HG03460 (cell line): Measurements from ENCODE around the gene PCDH1.
"Not testable (repeated sequence)": the region's sequence is repeated elsewhere in the genome, so short reads cannot be mapped to it uniquely, and the experiment has no call there.

Source experiments
- ATAC-seq: cut with Tn5 transposase; IDR thresholded peaks from one replicate; pipeline ENCODE4 v1.9.1; 2021; ENCODE audit not compliant: unreplicated experiment

The PCDH1 gene

DNA sequence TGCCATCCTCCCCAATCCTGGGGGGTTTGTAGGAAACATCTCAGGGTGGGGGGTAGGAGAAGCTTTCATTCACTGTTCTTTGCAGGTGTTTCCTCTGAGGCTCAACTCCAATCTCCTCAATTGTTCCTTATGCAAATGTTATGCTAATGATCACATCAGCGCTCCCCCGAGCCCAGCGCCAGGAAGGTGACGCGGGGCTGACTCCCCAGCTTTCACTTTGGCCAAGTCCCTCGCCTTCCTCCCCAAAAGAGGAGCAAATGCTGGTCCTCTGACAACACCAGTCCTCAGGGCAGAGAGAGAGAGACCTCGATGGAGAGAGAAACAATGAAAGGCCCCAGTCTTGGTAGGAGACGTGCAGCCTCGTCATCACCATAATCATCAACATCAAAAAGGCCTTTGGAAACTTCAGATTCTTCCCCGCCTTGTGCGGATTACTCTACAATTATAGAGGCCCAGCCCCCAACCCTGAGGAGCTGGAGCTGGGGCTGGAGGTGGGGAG, 39.1 kb downstream of the PCDH1 start:
- ATAC-seq: no peak

DNA sequence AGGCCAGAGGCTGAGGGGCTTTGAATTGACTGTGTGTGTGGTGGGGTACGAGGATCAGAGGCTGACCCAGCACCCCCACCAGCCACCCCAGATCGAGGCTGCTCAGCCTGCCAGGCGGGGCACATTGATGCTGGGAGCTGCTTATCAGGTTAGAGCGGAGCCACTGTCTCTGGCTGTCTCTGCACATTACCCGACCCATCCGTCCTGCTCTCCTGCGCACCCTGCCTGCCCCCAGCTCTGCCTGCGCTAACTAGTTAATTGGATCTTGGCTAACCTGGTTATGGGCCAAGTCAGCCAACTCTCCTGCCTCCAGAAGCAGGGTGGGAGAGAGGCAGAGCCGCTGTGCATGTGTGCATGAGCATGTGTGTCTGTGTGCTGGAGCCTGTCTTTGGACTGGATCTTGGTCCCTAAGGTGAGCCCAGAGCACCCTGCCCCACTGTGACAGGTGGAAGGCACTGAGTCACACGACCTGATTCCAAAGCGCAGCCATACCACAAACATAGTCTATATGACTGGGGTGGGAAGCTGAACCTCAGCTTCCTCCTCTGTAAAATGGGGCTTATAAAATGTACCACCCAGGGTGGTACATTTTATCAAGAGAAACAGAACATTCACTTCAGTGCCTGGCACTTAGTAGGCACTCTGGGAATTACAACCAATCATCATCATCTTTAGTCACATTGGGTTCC, 39.7 kb downstream of the PCDH1 start:
- ATAC-seq: no peak

DNA sequence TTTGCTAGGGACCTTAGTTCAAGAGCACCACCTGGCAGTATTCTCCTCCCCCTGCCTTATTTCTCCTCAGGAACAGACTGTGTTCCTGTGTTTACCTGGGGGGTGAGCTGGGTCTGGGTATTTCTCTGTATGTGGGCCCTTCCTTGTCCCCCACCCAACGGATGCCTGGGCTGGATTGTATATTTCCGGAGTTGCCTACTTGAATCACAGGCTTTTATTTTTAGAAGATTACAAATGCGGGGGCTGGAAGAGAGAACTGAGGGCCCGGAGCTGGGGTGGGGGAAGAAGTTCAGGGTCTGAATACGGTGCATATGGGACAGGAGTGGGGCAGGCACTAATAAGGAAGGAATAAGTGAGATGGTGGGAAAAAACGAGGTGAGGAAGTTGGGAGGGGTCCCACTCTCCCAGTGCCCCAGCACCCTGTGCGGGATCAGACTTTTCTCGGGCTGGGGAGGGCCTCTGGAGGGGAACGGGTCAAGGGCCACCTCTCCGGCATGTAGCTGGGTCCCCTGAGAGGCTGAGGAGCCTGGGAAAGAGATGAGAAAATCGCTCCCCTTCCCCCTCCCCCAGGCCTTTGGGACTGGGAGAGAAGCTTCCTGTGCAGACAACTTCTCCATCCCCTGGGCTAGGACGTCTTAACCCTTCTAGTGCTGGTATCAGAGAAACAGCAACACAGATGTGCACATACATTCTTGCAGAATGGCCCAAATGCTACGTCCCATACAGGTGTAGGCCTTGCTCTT, 42.1 kb downstream of the PCDH1 start:
- no peak for ATAC-seq

DNA sequence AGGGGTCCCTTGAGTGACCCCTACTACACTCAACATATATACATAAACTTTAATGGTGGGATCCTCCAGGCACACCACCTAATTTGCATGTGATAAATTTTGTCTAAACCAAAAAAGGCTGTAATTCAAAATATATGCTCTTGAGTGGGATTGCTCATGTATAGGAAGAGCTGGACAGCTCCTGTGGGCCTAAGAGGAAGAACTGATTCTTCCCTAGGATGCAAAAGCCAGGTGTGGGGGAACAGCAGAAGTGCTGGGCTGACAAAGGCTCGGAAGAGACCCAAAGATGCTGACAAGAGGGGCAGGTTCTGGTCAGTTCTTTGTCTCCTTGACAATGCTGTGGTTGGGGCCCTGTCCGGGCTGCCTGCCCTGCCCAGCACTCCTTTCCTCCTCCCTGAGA, 43.9 kb downstream of the PCDH1 start:
- ATAC-seq: no peak

DNA sequence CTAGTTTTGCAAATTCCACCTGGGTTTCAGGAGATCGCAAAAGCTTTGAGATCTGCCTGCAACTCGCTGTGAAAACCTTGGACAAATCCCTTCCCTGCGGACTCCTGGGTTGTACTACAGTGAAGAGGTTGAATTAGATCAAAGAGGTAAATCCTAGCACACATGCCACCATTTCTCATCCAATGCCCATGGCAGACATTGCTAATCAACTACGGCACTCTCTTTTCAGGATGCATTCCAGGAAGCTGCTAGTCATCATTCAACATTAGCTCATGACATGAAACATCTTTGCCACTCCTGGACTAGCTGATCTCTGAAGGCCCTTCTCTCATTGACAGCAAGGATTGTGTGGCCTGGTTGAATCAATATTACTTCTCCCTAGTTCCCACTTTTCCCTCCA, 46.1 kb downstream of the PCDH1 start:
- no peak for ATAC-seq

DNA sequence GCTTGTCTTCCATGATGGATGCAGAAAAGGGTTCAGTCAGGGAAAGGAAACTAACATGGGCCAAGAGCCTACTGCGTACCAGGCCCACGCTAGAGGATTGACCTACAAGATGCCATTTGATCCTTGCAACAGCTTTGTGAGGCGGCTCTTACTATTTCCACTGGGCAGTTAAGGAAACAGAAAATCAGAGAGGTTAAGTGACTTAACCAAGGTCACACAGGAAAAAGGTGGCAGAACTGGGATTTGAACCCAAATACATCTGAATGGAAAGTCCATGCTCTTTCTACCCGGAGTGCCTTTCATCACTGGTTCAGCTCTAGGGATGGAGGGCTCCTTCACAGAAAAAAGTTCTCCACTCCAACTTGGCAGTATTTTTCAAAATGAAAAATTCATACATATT, 50.0 kb downstream of the PCDH1 start:
- no peak for ATAC-seq

DNA sequence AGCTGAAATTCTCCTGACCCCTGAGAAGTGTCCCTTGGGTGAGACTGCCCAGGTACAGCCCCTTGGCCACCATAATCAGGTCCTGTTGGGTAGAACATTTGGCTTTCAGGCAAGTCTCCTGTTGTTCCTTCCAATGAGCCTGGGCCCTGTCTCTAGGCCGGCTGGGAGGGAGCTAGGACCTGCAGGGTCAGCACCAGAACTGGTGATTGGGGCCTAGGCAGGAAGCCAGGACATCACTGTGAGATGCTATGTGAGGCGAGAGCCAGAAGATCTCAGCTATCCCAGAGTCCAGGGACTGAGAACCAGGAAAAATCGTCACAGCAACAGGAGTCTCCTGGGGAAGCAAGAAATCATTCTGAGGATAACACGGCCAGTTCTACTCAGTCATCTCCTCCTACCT, 51.5 kb downstream of the PCDH1 start:
- ATAC-seq: no peak

DNA sequence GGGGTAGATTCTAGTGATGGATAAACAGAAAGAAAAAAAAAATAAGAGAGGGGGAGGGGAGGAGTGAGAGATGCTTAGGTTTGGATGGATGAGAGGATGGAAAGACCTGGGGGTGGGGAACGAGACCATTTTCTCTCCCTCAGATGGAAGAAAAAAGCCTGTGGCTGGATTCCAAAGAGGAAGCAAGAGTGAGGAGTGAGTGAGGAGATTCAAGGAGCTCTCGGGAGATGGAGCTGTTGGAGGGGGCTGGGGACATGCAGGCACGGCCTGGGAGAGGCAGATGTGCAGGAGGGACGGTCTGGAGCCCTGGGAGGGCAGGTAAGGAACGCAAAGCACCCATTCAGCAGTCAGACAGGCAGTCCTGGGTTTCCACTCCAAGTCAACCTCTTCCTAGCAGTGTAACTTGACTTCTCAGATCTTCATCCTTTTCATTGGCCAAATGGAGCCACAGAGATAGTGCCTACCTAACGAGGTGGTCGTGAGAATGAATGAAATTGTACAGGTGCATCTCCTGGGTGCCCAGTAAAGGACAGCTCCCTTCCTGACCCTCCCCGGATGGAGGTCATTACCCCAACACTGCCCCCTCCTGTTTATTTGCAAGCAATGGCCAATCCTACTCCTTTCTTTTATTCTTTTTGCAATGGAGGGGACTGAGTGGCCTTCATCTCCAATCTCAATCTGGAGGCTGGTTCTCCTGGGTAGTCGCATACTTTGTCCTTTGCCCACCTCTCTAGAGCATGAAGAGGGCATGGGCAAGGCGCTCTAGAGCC, 52.2 kb downstream of the PCDH1 start:
- ATAC-seq: no peak

DNA sequence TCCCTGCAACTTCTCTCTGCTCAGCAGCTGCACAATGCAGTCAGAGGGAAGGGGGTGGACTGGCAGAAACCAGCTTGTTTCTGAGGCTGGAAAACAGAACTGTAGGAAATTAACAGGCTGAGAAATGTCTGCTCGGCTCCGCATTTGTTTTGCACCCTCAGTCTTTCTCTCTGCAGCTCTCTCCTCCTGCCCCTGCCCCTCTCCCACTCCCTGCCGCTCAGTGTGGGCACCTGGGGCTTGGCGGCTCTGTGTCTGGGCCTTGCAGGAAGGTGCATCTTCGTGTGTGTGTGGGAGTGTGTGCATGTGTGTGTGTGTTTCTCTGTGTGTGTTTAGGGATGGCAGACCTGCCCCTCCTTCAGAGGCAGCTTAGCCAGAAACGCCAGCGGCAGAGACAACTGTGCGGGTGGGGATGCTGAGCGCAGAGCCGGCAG, 53.0 kb downstream of the PCDH1 start:
- no peak for ATAC-seq

DNA sequence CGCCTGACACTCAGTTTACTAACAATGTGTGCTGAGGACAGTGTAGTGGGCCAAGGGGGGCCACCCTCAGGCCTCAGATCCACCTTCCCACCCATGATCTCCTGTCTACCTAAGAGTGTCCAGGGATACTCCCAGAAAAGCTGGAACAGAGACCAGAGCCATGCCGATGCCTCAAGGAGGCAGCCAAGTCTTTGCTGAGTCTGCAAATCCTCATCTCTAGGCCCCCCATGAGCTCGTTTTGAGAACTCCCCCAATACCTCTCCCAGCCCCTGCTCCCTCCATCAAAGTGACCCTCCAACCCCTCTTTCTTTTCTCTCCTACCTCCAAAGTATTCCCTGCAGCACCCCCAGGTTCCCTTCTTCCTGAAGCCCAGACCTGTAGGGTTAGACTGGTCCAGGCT, 53.5 kb downstream of the PCDH1 start:
- no peak for ATAC-seq

DNA sequence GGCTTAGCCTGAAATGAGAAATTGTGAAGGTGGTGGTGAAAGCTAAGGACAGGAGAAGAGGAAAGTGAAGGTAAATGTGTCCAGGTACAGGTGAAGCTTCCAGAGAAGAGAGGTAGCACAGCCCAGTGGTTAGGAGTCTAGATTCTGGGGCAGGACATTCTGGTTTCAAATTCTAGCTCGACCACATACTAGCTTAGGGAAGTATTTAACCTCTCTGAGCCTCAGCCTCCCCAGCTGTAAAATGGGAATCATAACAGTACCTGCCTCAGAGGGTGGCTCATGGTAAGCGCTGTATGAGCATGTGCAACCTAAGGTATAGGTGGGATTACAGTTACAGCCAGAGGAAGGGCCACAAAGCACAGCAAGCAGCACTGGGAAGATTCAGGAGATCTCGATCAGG, 55.2 kb downstream of the PCDH1 start:
- ATAC-seq: no peak

DNA sequence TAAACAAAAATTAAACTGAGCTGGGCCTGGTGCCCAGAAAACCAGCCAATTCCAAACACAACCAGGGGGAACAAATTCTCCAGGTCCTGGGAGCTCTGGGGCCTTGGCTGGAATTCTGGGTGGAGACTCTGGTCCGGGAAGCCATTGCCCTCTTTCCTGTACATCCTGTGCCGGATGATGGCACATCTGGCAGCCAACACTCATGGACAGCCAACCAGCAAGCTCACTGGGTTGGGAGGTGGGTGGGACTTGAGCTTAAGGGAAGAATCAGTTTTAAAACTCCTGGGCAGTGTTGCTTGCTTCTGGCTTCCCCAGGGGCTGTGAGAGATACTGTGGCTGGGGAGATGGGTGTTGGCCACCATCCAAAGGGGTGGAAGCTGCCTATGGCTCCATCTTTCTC, 56.1 kb downstream of the PCDH1 start:
- no peak for ATAC-seq

DNA sequence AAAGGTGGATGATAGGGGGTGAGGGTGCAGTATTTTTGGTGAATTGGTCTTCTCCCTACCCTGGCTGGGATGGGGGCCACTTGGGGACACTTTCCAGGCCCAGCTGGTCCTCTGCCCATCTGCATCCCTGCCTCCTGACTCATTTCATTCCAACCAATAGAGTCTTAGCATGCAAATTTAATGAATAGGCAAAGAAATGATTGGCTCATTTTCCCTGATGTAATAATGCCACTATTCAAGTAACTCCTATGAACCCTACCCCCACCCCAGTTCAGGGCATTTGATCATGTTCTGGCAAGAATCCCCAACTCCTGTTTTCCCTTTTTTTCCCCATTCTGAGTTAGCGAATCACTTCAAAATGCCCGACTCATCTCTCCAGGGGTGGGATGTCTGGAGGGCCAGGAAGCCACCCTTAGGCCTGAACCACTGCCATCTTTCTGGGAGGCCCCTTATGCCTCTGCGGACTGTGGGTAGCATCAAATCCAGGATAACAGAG, 56.7 kb downstream of the PCDH1 start:
- no peak for ATAC-seq

DNA sequence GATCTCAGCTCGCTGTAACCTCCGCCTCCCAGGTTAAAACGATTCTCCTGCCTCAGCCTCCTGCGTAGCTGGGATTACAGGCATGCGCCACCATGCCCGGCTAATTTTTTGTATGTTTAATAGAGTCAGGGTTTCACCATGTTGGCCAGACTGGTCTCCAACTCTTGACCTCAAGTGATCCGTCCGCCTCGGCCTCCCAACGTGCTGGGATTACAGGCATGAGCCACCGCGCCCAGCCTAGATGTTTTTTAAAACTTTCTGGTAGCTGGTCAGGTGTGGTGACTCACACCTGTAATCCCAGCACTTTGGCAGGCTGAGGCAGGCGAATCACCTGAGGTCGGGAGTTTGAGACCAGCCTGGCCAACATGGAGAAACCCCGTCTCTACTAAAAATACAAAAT, 57.5 kb downstream of the PCDH1 start:
- not testable (repeated sequence) for ATAC-seq

DNA sequence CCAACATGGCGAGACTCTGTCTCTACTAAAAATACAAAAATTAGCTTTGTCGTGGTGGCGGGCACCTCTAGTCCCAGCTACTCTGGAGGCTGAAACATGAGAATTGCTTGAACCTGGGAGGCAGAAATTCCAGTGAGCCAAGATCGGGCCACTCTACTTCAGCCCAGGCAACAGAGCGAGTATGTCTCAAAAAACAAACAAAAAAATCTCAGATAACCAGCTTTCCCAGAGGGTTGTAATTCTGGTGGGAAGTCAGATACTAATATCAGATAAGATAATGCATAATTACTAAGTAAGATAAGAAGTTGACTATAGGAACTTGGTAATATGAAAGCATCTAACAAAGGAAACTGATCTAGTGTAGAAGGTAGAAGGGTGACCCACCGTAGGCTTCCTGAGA, 60.6 kb downstream of the PCDH1 start:
- ATAC-seq: no peak

DNA sequence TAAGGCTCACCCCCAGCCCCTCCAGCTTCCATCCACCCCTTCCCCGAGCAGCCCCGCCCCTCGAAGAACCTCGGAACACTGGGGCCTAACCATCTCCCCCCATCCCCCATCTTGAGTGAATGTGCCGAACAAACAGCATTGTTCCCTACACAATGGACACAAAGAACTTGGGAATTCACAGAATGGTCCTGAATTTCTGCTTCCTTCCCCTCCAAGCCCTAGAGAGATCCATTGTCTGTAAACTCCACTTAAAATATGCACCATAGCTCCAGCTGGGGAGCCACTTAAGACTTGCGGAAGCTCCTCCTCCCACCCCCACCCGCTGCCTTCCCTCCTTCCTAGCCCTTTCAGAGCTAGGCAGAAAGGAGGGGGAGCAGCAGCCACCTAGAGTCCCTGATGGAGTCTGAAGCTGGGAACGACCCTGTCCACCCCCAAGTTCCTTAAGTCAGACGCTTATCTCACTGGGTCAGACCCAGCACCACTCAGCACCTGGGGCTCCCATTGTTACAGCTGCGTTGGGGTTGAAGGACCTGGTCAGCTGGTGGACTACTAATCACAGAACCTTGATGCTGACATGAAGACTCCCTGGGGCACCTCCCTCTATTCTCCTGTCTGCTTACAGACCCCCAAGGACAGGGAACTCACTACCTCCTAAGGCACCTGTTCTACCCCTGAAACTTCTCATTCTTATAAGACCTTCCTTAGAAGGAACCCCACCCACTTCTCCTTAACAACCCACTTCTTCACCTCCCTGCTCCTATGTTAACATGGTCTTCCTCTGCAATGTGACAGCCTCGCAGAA, 61.4 kb downstream of the PCDH1 start:
- no peak for ATAC-seq

DNA sequence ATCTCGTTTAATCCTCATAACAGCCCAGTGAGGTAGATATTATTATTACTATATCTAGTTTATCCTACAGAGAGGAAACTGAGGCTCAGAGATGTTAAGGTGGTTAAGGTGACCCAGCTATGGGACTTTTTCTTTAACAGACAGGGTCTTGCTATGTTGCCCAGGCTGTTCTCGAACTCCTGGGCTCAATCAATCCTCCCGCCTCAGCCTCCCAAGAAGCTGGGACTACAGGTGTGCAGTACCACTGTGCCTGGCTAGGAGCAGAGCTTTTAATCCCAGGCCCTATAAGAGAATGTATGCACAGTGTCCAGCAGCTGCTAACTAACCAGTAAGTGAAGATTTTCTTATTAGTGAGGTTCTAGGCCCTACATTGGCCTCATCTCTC, 62.4 kb downstream of the PCDH1 start:
- no peak for ATAC-seq

DNA sequence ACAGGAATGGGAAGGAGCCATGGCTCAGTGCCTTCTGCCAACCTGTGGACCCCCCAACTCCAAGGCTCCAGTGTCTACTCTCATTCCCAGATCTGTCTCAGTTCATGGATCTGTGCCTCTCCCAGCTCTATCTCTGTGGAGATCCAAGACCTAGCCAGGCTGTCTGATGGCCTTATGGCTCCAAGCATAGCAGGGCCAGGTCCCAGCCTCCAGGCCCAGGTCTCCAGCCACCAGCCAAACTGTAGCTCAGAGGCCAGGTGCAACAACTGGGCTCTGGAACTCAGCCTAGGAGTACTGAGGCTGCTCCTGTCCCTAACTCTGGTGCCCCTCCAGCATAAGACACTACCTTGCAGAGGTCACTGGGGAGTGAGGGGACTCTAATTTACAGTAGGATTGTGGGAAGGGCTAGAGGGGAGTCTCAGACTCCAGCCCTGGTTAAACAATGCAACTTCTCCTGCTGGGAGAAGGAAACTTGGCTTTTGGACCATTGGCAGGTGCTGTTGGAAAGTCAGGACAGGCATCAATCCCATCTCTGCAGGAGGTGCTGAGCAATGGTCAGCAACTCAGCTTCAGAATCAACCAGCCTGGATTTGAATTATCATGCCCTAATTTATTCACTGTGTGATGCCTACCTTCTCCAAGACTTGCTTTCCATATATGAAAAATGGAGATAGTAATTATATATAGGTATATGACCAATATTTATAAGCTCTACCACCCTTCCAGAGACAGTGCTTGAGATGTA, 63.0 kb downstream of the PCDH1 start:
- ATAC-seq: no peak

DNA sequence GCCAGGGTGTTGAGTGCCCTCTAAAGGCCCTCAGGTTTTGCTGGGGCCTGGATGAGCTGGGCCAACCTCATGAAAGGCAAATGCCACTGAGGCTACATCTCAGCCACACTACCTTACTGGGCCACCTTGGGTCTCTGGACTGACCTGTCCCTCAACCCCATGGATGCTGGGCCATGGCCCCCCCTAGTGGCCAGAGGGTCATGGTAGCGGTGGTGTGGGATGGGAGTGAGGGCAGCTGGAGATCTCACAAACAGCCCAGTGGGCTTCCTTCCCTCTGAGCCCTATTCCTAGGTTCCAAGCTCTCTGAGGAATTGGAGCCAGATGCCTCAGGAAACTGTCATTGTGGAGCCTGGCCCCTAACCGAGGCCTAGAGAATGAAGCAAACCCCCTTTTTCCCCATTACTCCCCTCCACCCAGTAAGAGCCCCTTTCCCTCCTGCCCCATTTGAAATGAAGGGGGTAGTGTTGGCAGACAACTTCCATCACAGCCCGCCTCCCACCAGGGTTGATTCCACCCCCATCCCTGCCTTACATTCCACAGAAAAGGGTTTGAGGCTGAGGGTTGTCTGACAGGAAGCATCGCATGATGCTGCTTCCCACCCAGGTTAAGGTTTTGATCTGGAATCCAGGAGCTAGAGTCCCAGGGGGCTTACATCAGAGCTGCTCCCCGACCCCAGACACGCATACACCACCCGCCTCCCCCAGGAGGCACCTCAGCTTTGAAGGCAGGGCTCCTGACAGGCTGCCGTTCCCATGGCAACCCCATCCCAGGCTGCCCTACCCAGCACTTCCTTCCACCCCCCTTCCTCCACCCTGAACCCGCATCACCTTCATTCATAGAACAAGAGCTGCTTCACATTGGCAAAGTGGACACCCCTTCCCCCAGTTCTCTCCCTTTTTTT, 63.9 kb downstream of the PCDH1 start:
- ATAC-seq: no peak
